Loucy (cell line): Measurements from ENCODE around the gene TRPV6.

Experiments
- H2AFZ ChIP-seq: fragments of 200-600 bp; sonication (generic); 2 replicates; pipeline ENCODE4 v1.6.0; 2016; ENCODE audit warnings: antibody characterized with exemption, mild to moderate bottlenecking, low read length, moderate library complexity
- H3F3A ChIP-seq: fragments of 200-600 bp; 2 replicates; pipeline ENCODE4 v1.6.0; 2016; ENCODE audit warnings: antibody characterized with exemption, low read depth, mild to moderate bottlenecking
- H3K27me3 ChIP-seq: fragments of 200-600 bp; sonication (generic); 2 replicates; pipeline ENCODE4 v1.6.1; 2014; ENCODE audit warnings: low read length, mild to moderate bottlenecking; ENCODE audit not compliant: insufficient read depth, poor library complexity, severe bottlenecking
- H3K36me3 ChIP-seq: fragments of 200-600 bp; sonication (generic); 2 replicates; pipeline ENCODE4 v1.6.1; 2016; ENCODE audit warnings: low read length; ENCODE audit not compliant: insufficient read depth
- H3K4me1 ChIP-seq: fragments of 200-600 bp; sonication (generic); 2 replicates; pipeline ENCODE4 v1.5.1; 2014; ENCODE audit warnings: low read length, mild to moderate bottlenecking; ENCODE audit not compliant: insufficient read depth, poor library complexity, severe bottlenecking
- H3K4me2 ChIP-seq: fragments of 200-600 bp; sonication (generic); 2 replicates; pipeline ENCODE4 v1.6.0; 2014; ENCODE audit warnings: antibody characterized with exemption, low read length, low read depth, mild to moderate bottlenecking; ENCODE audit not compliant: poor library complexity, severe bottlenecking
- H3K4me3 ChIP-seq: fragments of 200-600 bp; sonication (generic); 2 replicates; pipeline ENCODE4 v1.5.1; 2014; ENCODE audit warnings: low read length, mild to moderate bottlenecking, mixed read lengths; ENCODE audit not compliant: poor library complexity, severe bottlenecking
- H3K79me2 ChIP-seq: fragments of 200-600 bp; sonication (generic); 2 replicates; pipeline ENCODE4 v1.6.1; 2014; ENCODE audit warnings: low read length; ENCODE audit not compliant: insufficient read depth
- H3K9ac ChIP-seq: fragments of 200-600 bp; sonication (generic); 2 replicates; pipeline ENCODE4 v1.6.0; 2014; ENCODE audit warnings: mild to moderate bottlenecking, low read depth, low read length, moderate library complexity; ENCODE audit not compliant: poor library complexity, severe bottlenecking
- H3K9me2 ChIP-seq: fragments of 200-600 bp; sonication (generic); replicated peaks from 2 replicates; pipeline ENCODE4 v1.6.1; 2016; ENCODE audit warnings: low read depth, low read length, mixed read lengths
- H3K9me3 ChIP-seq: fragments of 200-600 bp; sonication (generic); 2 replicates; pipeline ENCODE4 v1.6.1; 2014; ENCODE audit warnings: mild to moderate bottlenecking, antibody characterized with exemption, low read length, low read depth; ENCODE audit not compliant: insufficient read depth
- H4K20me1 ChIP-seq: fragments of 200-600 bp; sonication (generic); 2 replicates; pipeline ENCODE4 v1.6.0; 2014; ENCODE audit warnings: antibody characterized with exemption, low read length, mild to moderate bottlenecking; ENCODE audit not compliant: insufficient read depth, poor library complexity, severe bottlenecking
- CTCF ChIP-seq: fragments of 200-600 bp; sonication (generic); conservative IDR thresholded peaks from 2 replicates; pipeline ENCODE4 v1.5.1; 2014; ENCODE audit warnings: mild to moderate bottlenecking, antibody characterized with exemption, low read length
- EZH2phosphoT487 ChIP-seq: fragments of 200-600 bp; IDR thresholded peaks from 2 replicates; pipeline ENCODE4 v1.6.1; 2018; ENCODE audit warnings: antibody characterized with exemption, mild to moderate bottlenecking, moderate library complexity, borderline replicate concordance

The TRPV6 gene

GRCh38 chr7:142908290-142908689 lies 22.7 kb upstream of the TRPV6 start:
- H3K36me3 ChIP-seq = no peaks in the 10 kb centered on the region
- H3K27me3 ChIP-seq = no peaks in the 10 kb centered on the region
- no peaks in the 10 kb centered on the region for H3K4me1 ChIP-seq
- 0 out of 2 replicates have a peak, but pooled peaks cover 9% of the 10 kb centered on the region for H3K9me3 ChIP-seq
- no peak overlapping the region for H3K4me3 ChIP-seq
- H3F3A ChIP-seq = no peaks in the 10 kb centered on the region
- no peak for TF ChIP-seq CTCF
- no peak for TF ChIP-seq EZH2phosphoT487
- H4K20me1 ChIP-seq = no peaks in the 10 kb centered on the region
- H2AFZ ChIP-seq = no peak overlapping the region
- no peak overlapping the region for H3K9ac ChIP-seq
- H3K79me2 ChIP-seq = no peaks in the 10 kb centered on the region
- H3K4me2 ChIP-seq = no peak overlapping the region
- H3K9me2 ChIP-seq = no peaks in the 10 kb centered on the region

- H3K79me2 ChIP-seq = no peaks in the 10 kb centered on the region
- no peaks in the 10 kb centered on the region for H3K9me2 ChIP-seq
- no peaks in the 10 kb centered on the region for H3K4me1 ChIP-seq
- TF ChIP-seq CTCF (no peak), EZH2phosphoT487 (no peak)
- H3K4me3 ChIP-seq = no peak overlapping the region
- H4K20me1 ChIP-seq = no peaks in the 10 kb centered on the region
- H3K27me3 ChIP-seq = no peaks in the 10 kb centered on the region
- no peak overlapping the region for H3K9ac ChIP-seq
- 0 out of 2 replicates have a peak, but pooled peaks cover 9% of the 10 kb centered on the region for H3K9me3 ChIP-seq
- no peak overlapping the region for H3K4me2 ChIP-seq
- no peaks in the 10 kb centered on the region for H3F3A ChIP-seq
- H3K36me3 ChIP-seq = no peaks in the 10 kb centered on the region
- H2AFZ ChIP-seq = no peak overlapping the region
These were observed 21.1 kb upstream of the TRPV6 start for GRCh38 chr7:142906643-142907042.

GRCh38 chr7:142905759-142906158 lies 20.2 kb upstream of the TRPV6 start:
- Histone ChIP-seq H3F3A (no peaks in the 10 kb centered on the region), H4K20me1 (no peaks in the 10 kb centered on the region), H3K79me2 (no peaks in the 10 kb centered on the region), H3K9ac (no peak overlapping the region), H2AFZ (no peak overlapping the region), H3K9me2 (no peaks in the 10 kb centered on the region), H3K36me3 (no peaks in the 10 kb centered on the region), H3K9me3 (0 out of 2 replicates have a peak, but pooled peaks cover 9% of the 10 kb centered on the region), H3K27me3 (no peaks in the 10 kb centered on the region), H3K4me1 (no peaks in the 10 kb centered on the region), H3K4me2 (no peak overlapping the region), H3K4me3 (no peak overlapping the region)
- TF ChIP-seq EZH2phosphoT487 (no peak), CTCF (no peak)
